ENCODE measurements around the gene WWP2. TPM values are rescaled to one million over a fixed set of nuclear protein-coding genes. Genes with fewer than 3 reads are reported as not detected.

The WWP2 gene
- total RNA-seq, 2 experiments from 2014 or later: 60.6 to 61.5 TPM

DNA sequence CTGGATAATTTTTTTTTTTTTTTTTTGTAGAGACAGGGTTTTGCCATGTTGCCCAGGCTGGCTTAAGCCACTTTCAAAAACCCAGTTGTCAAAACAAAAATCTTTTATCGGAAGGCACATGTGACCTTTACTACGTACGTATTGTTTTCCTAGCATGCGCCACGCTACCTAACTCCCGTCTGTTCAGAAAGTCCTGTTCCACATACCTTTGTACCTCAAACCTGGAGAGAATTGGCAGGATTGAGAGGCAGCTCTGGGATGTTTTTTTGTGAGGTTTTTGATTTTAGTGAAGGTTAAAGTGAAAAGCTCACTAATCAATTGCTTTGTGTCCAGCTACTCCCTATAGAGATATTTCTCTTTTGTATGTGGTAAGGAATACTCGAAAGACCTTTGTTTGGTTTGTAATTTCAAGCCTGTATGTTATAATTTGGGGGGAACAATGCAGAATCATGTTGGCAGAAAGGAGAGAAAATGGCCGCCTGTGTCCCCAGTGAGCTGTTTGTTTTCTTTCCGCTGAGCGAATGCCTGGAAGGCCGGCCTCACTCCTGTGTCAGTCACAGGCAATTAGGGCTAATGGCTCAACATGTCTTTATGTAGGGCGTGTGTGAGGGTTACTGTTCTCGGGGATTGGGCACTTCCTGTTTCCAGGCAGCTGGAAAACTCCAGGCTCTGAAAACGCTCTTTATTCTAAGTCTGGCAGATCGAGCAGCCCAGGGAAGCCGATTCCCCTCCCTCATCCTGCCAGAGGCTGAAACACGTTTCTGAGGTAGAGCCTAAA is 128.2 kb downstream of the WWP2 start:
- peaks cover 22% of the 10 kb centered on the region for H3K36me3 Mint-ChIP-seq
- DNase-seq (no peak), ATAC-seq (ENCODE audit: low read depth) (no peak)
- H3K27ac Mint-ChIP-seq: no peak overlapping the region
- H3K4me1 Mint-ChIP-seq: no peaks in the 10 kb centered on the region
- POLR2A ChIA-PET: no interaction called here
- no peaks in the 10 kb centered on the region for H3K27me3 Mint-ChIP-seq
- no peak overlapping the region for H3K4me3 Mint-ChIP-seq
- H3K9me3 Mint-ChIP-seq: no peaks in the 10 kb centered on the region

DNA sequence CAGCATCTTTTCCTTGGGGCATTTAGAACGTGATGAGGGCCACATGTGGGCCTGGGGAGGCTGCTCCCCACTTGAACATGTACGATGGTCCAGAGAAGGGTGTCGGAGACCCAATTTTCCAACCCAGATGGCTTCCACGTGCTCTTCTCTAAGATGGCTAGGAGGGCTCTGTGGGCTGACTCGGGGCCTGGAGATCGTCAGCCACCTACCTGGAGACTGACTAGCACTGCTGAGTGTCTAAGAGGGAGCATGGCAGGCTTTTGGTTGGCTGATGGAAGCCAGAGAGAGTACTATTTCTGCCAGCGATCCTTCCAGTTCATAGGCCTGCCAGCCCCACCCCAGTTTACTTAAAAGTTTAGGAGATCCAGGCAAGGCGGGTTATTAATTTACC is 128.8 kb downstream of the WWP2 start:
- Mint-ChIP-seq H3K27ac (no peak overlapping the region), H3K36me3 (peaks cover 16% of the 10 kb centered on the region), H3K9me3 (no peaks in the 10 kb centered on the region), H3K4me1 (no peaks in the 10 kb centered on the region), H3K4me3 (no peak overlapping the region), H3K27me3 (no peaks in the 10 kb centered on the region)
- no peak for DNase-seq
- no peak for ATAC-seq (ENCODE audit: low read depth)
- POLR2A ChIA-PET: no interaction called here

DNA sequence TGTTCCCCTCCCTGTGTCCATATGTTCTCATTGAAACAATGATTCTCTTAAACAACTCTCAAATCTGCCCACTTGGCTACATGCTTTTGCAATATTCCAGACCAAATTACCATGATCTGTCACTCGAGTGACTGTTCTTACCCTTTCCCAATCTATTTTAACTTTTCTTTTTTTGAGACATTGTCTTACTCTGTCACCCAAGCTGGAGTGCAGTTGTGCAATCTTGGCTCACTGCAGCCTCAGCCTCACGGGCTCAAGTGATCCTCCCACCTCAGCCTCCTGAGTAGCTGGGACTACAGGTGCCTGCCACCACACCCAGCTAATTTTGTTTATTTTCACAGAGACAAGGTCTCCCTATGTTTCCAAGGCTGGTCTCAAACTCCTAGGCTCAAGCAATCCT is 130.2 kb downstream of the WWP2 start:
- no peaks in the 10 kb centered on the region for H3K4me1 Mint-ChIP-seq
- H3K27ac Mint-ChIP-seq: no peak overlapping the region
- H3K27me3 Mint-ChIP-seq: no peaks in the 10 kb centered on the region
- peaks cover 16% of the 10 kb centered on the region for H3K36me3 Mint-ChIP-seq
- H3K9me3 Mint-ChIP-seq: no peaks in the 10 kb centered on the region
- no peak for DNase-seq
- no peak overlapping the region for H3K4me3 Mint-ChIP-seq
- POLR2A ChIA-PET: no interaction called here
- ATAC-seq (ENCODE audit: low read depth): no peak

DNA sequence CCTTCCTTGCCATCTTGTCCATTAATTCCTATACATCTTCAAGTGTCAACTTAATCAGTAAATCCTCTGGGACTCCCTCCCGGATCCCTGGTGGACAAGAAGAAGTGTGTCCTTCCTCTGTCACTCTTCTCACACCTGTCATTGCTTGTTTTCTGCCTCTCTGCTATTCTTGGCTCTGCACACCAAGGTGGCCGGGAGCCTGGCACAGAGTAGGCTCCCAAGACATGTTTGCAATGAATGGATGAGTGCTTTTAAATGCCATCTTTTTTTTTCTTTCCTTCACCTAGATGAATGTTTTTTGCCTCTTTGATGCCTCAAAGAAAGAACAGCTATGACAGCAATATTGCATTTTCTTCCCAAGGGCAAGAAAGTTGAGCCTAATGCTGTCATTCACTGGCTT is 131.0 kb downstream of the WWP2 start:
- no peak for ATAC-seq (ENCODE audit: low read depth)
- Mint-ChIP-seq H3K36me3 (peaks cover 15% of the 10 kb centered on the region), H3K27ac (no peak overlapping the region)

DNA sequence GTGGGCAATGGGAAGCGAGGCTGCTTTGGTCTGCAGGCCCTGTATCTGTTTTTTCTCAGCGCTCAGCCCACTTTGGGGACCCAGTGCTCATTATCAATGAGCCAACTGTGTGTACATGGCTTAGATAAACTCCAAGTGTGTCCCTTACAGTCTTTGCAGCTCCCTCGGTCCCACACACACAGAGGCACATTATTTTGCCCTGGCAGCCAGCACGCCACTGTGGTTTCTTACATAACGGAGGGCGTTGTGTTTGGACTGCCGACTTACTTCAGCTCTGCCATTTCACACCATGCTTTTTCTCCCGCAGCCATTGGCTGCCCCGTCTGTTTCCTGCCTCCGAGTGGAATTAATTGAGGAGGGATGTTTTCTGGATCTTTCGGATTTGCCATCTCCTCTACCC is 132.5 kb downstream of the WWP2 start:
- no peaks in the 10 kb centered on the region for H3K4me1 Mint-ChIP-seq
- H3K36me3 Mint-ChIP-seq: peaks cover 2% of the 10 kb centered on the region
- no peak overlapping the region for H3K4me3 Mint-ChIP-seq
- ATAC-seq (ENCODE audit: low read depth) (no peak), DNase-seq (no peak)
- H3K27ac Mint-ChIP-seq: no peak overlapping the region
- POLR2A ChIA-PET: no interaction called here
- H3K27me3 Mint-ChIP-seq: no peaks in the 10 kb centered on the region
- H3K9me3 Mint-ChIP-seq: no peaks in the 10 kb centered on the region

More for the DNA sequence above, 131.0 kb downstream of the WWP2 start:
- Mint-ChIP-seq H3K4me3 (no peak overlapping the region), H3K4me1 (no peaks in the 10 kb centered on the region), H3K9me3 (no peaks in the 10 kb centered on the region), H3K27me3 (no peaks in the 10 kb centered on the region)
- no peak for DNase-seq
- POLR2A ChIA-PET: no interaction called here

DNA sequence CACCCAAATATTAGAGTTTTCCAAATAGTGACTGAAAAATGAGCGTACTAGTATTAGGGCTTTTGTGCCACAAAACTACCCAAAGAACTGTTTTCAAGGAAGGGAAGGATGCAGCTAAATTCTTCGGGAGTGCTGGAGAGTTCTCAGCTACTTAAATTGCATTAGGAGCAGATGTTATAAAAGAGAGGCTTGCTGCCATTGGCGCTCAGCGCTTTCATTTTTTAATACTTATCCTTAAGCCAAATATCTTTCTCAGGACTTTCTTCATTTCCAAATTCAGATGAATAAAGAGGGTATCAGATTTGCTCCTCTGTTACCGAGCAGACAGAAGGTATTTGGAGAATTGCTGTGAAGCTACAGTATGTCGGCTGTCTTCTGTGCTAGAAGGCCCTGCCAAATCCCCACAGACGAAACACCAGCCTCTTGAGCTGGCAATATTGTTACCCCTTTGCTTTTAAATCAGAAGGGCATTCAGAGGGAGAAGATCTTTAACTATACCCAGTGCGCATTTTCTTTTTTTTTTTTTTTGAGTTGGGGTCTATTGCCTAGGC is 141.8 kb downstream of the WWP2 start:
- H3K4me3 Mint-ChIP-seq: no peak overlapping the region
- H3K27ac Mint-ChIP-seq: no peak overlapping the region
- peaks cover 2% of the 10 kb centered on the region for H3K36me3 Mint-ChIP-seq
- H3K4me1 Mint-ChIP-seq: peaks cover 5% of the 10 kb centered on the region
- no peak for ATAC-seq (ENCODE audit: low read depth)
- H3K27me3 Mint-ChIP-seq: no peaks in the 10 kb centered on the region
- no peak for DNase-seq
- POLR2A ChIA-PET: no interaction called here
- no peaks in the 10 kb centered on the region for H3K9me3 Mint-ChIP-seq

DNA sequence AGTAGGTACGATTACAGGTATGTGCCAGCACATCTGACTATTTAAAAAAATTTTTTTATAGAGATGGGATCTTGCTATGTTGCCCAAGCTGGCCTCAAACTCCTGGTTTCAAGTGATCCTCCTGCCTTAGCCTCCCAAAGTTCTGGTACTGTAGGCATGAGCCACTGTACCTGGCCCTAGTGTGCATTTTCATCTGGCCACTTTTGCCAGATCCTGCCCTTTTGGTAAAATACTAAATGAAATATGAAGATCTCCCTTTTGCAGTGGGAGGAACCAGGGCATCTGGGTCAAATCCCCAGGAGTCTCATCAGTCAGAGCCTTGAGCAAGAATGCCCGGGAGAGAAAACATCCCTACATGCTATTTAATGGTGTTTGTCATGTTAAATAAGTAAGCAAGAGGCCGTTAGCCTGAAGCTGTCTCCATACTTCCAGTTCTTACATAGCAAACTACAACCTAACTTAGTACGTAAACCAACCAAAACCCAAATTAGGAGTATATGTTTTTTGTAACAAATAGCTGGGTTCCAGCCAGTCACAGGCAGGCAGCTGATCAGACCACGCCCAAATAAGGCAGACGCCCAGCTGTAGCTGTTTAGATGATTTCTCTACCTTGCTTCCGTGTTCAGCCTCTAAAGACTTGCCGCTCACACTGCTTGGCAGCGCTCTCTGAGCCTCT is 142.5 kb downstream of the WWP2 start:
- no peak for ATAC-seq (ENCODE audit: low read depth)
- H3K4me1 Mint-ChIP-seq: peaks cover 5% of the 10 kb centered on the region
- no peak overlapping the region for H3K27ac Mint-ChIP-seq
- DNase-seq: no peak
- H3K27me3 Mint-ChIP-seq: no peaks in the 10 kb centered on the region
- no peak overlapping the region for H3K4me3 Mint-ChIP-seq
- peaks cover 2% of the 10 kb centered on the region for H3K36me3 Mint-ChIP-seq
- POLR2A ChIA-PET: no interaction called here
- H3K9me3 Mint-ChIP-seq: no peaks in the 10 kb centered on the region

DNA sequence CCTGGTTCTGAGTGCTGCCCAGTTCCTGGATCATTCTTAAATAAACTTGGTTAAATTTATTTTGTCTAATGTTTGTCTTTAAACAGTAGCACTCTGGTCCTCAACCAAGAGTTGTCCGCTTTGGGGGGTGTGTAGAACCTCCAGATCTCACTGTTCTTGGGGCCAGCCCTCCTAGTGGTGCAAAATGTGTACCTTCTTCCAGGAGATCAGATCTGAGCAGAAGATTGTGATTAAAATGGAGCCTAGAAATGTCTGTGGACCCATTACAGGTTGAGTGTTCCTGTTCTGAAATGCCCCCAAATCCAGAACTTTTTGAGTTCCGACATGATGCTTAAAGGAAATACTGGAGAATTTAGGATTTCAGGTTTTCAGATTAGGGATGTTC is 143.0 kb downstream of the WWP2 start:
- H3K36me3 Mint-ChIP-seq: peaks cover 2% of the 10 kb centered on the region
- POLR2A ChIA-PET: no interaction called here
- no peaks in the 10 kb centered on the region for H3K9me3 Mint-ChIP-seq

DNA sequence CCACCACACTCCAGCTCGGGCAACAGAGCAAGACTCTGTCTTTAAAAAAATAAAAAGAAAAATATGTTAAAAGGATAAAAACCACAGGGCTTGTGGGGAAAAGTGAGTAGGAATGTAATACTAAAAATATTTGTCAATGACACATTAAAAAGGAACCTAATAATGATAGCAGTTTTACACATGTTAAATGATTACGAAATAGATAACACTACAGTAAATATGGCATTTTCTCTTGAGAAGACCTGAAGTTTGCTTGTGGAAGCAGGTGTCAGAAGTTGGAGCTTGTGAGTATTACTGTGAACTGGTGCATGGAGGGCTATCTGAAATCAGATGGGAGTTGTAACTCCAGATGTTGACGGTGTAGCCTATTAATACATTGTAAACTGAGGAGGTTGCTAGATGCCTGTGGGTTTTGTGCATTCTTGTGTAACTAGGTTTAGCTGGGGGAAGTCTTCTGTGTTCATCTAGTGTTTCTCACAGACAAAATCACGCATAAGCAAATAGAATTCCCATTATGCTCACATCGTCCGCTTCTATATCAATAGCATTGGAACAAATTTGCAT is 144.8 kb downstream of the WWP2 start:
- ATAC-seq (ENCODE audit: low read depth): no peak
- no peak overlapping the region for H3K4me3 Mint-ChIP-seq
- no peaks in the 10 kb centered on the region for H3K27me3 Mint-ChIP-seq
- DNase-seq: no peak
- H3K4me1 Mint-ChIP-seq: peaks cover 5% of the 10 kb centered on the region
- peaks cover 2% of the 10 kb centered on the region for H3K36me3 Mint-ChIP-seq
- H3K9me3 Mint-ChIP-seq: no peaks in the 10 kb centered on the region
- POLR2A ChIA-PET: interaction anchor here (1.3 kb wide), 1 partner anchor 10 kb away, joined by 3 read pairs; no protein-coding TSS in a partner anchor
- no peak overlapping the region for H3K27ac Mint-ChIP-seq

More for the DNA sequence above, 143.0 kb downstream of the WWP2 start:
- Mint-ChIP-seq H3K27me3 (no peaks in the 10 kb centered on the region), H3K4me3 (no peak overlapping the region), H3K27ac (no peak overlapping the region), H3K4me1 (peaks cover 5% of the 10 kb centered on the region)
- DNase-seq (no peak), ATAC-seq (ENCODE audit: low read depth) (no peak)

DNA sequence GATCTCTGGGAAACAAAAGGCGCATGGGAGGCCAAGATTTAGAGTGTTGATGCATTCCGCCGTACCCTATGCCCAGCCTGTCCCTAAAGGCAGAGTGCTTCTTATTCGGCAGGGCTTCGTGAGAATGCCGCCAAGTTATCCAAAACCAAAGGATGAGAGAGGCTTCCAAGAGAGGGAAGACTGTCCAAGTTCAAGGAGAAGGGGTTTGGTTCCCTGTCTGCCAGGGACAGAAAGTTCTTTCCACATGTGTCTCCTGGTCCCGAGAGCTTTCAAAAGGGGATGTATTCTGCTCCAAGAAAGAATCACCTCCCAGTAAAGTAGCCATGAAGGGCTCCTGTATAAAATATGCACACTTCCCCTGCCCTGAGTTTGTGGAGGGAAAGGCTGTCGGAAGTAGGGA is 146.9 kb downstream of the WWP2 start:
- POLR2A ChIA-PET: no interaction called here
- Mint-ChIP-seq H3K27me3 (no peaks in the 10 kb centered on the region), H3K27ac (no peak overlapping the region), H3K4me1 (peaks cover 5% of the 10 kb centered on the region), H3K4me3 (no peak overlapping the region), H3K36me3 (peaks cover 3% of the 10 kb centered on the region), H3K9me3 (no peaks in the 10 kb centered on the region)
- ATAC-seq (ENCODE audit: low read depth) (no peak), DNase-seq (no peak)

DNA sequence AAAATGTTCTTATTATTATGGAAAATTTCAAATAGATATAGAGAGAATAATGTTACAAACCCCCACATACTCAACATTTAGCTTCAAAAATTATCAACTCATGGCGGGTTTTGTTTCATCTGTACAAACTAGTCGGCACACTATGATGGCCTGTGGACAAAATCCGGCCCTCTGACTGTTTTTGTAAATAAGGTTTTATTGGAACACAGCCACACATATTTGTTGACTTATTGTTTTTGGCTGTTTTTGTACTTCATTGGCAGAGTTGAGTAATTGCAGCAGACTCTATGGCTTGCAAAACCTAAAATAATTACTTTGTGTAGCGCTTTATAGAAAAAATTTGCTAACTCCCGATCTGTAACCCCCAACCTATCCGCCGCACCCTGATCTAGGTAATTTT is 147.6 kb downstream of the WWP2 start:
- POLR2A ChIA-PET: no interaction called here

DNA sequence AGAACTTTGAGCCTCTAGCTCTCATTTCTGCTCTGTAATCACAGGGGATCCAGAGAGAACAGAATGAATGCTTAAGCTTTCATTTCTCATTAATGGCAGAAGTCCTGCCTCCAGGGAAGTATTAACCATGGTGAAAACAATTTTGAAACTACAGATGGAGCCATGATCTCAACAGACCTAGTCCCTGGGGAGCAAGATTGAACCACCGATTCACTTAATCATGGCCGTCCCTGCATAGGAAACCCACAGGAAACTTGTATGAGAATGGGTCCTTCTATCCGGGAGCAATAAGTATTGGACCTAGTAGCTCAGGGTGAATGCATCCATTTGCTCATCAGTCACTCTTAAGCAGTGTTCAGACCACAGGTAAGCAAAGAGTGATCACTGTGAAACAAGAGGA is 148.8 kb downstream of the WWP2 start:
- ATAC-seq (ENCODE audit: low read depth) (no peak), DNase-seq (no peak)
- Mint-ChIP-seq H3K9me3 (no peaks in the 10 kb centered on the region), H3K36me3 (peaks cover 5% of the 10 kb centered on the region), H3K4me1 (peaks cover 5% of the 10 kb centered on the region), H3K4me3 (no peak overlapping the region), H3K27ac (no peak overlapping the region), H3K27me3 (no peaks in the 10 kb centered on the region)
- POLR2A ChIA-PET: no interaction called here

More for the DNA sequence above, 147.6 kb downstream of the WWP2 start:
- H3K4me3 Mint-ChIP-seq: no peak overlapping the region
- H3K9me3 Mint-ChIP-seq: no peaks in the 10 kb centered on the region
- H3K27me3 Mint-ChIP-seq: no peaks in the 10 kb centered on the region
- peaks cover 5% of the 10 kb centered on the region for H3K36me3 Mint-ChIP-seq
- ATAC-seq (ENCODE audit: low read depth): no peak
- peaks cover 5% of the 10 kb centered on the region for H3K4me1 Mint-ChIP-seq
- DNase-seq: no peak
- no peak overlapping the region for H3K27ac Mint-ChIP-seq

DNA sequence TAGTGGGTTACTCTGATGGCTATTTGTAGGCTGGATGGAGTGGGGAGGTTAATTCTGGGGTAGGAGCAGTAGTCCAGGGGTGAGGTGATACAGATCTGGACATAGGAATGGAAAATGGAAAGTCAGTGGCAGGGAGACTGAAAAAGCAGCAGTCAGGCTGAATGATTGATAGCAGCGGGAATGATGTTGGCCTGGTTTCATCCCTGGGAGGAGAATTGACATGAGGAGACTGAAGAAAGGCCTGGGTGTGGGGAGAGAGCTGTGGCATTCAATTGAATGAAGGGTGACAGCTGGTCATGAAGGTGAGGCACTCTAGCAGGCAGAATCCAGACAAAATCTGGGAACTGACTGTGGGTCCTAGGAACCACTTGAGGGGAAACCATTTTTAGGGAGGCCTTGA is 154.3 kb downstream of the WWP2 start:
- no peak for ATAC-seq (ENCODE audit: low read depth)
- H3K36me3 Mint-ChIP-seq: peaks cover 11% of the 10 kb centered on the region
- H3K27me3 Mint-ChIP-seq: no peaks in the 10 kb centered on the region
- no peak overlapping the region for H3K27ac Mint-ChIP-seq
- POLR2A ChIA-PET: no interaction called here
- no peak for DNase-seq
- no peaks in the 10 kb centered on the region for H3K9me3 Mint-ChIP-seq
- H3K4me3 Mint-ChIP-seq: no peak overlapping the region
- H3K4me1 Mint-ChIP-seq: no peaks in the 10 kb centered on the region

DNA sequence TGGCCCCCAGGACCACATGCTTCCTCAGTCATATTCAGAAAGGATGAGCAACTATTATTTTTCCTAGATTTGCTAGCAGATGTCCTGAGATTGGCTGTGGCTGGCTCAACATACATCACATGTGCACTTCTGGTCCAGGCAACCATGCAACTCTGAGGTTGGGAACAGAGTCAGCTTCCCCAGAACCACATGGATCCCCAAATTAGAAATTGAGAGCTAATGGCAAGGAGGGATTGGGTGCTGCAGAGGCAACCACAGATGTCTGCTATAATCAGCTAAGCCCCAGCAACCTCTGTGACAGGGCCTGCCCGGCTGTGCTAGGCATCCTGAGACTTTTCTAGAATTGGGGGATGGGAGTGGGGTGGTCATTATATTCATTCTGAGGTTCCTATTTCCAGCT is 155.2 kb downstream of the WWP2 start:
- POLR2A ChIA-PET: no interaction called here
- H3K4me1 Mint-ChIP-seq: no peaks in the 10 kb centered on the region
- no peaks in the 10 kb centered on the region for H3K9me3 Mint-ChIP-seq
- DNase-seq (no peak), ATAC-seq (ENCODE audit: low read depth) (no peak)
- no peak overlapping the region for H3K27ac Mint-ChIP-seq
- no peaks in the 10 kb centered on the region for H3K27me3 Mint-ChIP-seq
- peaks cover 11% of the 10 kb centered on the region for H3K36me3 Mint-ChIP-seq
- no peak overlapping the region for H3K4me3 Mint-ChIP-seq

Data from activated naive CD8-positive, alpha-beta T cell treated with anti-CD3 and anti-CD28 coated beads, Interleukin-2, amount 10 ng/mL, durations not matched to agents 7 days and 5 days (primary cell).